ENCODE measurements around the gene SVEP1.

SVEP1 gene

GRCh38 chr9:110316261-110317075 is 263.1 kb downstream of the SVEP1 start:
- DNase-seq: no peak

Data from CD4-positive, alpha-beta T cell treated with Interleukin-15 for 1 hour (primary cell).